HCT116 (cell line): ENCODE results near the gene FGFR3. TPM values are rescaled to one million over a fixed set of nuclear protein-coding genes. Genes with fewer than 3 reads are reported as not detected.

Experiments used
- ATAC-seq: fragments of 200-7000 bp; cut with Tn5 transposase; 2 replicates; pipeline ENCODE4 v1.9.1; 2020; ENCODE audit warnings: mild to moderate bottlenecking, moderate library complexity
- BruUV-seq: library from RNA; stranded (reverse); fragments of 400-500 nt; replicated peaks from 2 replicates; lab custom pipeline; 2021; lab: Mats Ljungman, UMichigan
- CTCF ChIA-PET: fragments of 300-600 bp; sonication (Branson Sonifier 250); formaldehyde crosslinking; loops from one replicate; lab custom pipeline; 2021; ENCODE audit warnings: antibody characterized with exemption; lab: Charles Lee
- POLR2A ChIA-PET: fragments of 300-600, 350-600 bp; sonication (Branson Sonifier 250); formaldehyde crosslinking; loops from one replicate; lab custom pipeline; 2021; ENCODE audit warnings: antibody characterized with exemption; lab: Charles Lee
- RAD21 ChIA-PET, 2 experiments: fragments of 300-600 bp; sonication (Branson Sonifier 250); formaldehyde crosslinking; loops; one replicate each; lab custom pipeline; 2023; ENCODE audit warnings: low total read pairs in 2 of 2; ENCODE audit not compliant: uncharacterized antibody in 2 of 2, unreplicated experiment in 2 of 2, low non-redundant PET in 1 of 2; lab: Charles Lee
- DNase-seq: peaks from one replicate; pipeline ENCODE4 v3.0.0-alpha.2; 2010; ENCODE audit warnings: low read depth, low spot score
- H2AFZ ChIP-seq: fragments of 200-600 bp; shearing (Covaris generic), sonication (generic); 2 replicates; pipeline ENCODE4 v1.6.1; 2017; ENCODE audit warnings: low read depth, mixed run types, mixed read lengths, antibody characterized with exemption, low read length; ENCODE audit not compliant: poor library complexity, severe bottlenecking
- H3K27ac ChIP-seq: 2 replicates; pipeline ENCODE4 v1.5.1; 2012; ENCODE audit warnings: low read depth, low read length
- H3K27me3 ChIP-seq: fragments of 200-600 bp; sonication (generic); 2 replicates; pipeline ENCODE4 v1.6.1; 2016; ENCODE audit warnings: mixed run types, low read length, mixed read lengths; ENCODE audit not compliant: insufficient read depth
- H3K36me3 ChIP-seq, 2 experiments: fragments of 200-500 bp in 1 of 2; fragments of 200-600 bp in 1 of 2; sonication (Bioruptor generic) in 1 of 2; sonication (generic) in 1 of 2; 2 replicates each; pipeline versions ENCODE4 v1.5.1 to v1.6.1; 2014 to 2016; ENCODE audit warnings: low read length in 2 of 2, inconsistent platforms in 1 of 2, mixed read lengths in 1 of 2, mixed run types in 1 of 2; ENCODE audit not compliant: insufficient read depth in 2 of 2, control insufficient read depth in 1 of 2
- H3K4me1 ChIP-seq, 2 experiments: fragments of 200-600 bp in 1 of 2; sonication (generic) in 1 of 2; 2 replicates each; pipeline versions ENCODE4 v1.5.1 to v1.6.1; 2012 to 2017; ENCODE audit warnings: low read length in 2 of 2, inconsistent platforms in 1 of 2, mild to moderate bottlenecking in 1 of 2, mixed read lengths in 1 of 2, mixed run types in 1 of 2, moderate library complexity in 1 of 2; ENCODE audit not compliant: insufficient read depth in 2 of 2, control insufficient read depth in 1 of 2
- H3K4me2 ChIP-seq: fragments of 200-600 bp; sonication (generic); 2 replicates; pipeline ENCODE4 v1.6.1; 2017; ENCODE audit warnings: mixed run types, low read length, mixed read lengths
- H3K4me3 ChIP-seq, 2 experiments: fragments of 200-600 bp in 1 of 2; sonication (generic) in 1 of 2; replicated peaks in 1 of 2; 2 replicates each; pipeline ENCODE4 v1.5.1; 2011 to 2016; ENCODE audit warnings: low read length in 2 of 2, control low read depth in 1 of 2, low read depth in 1 of 2, mild to moderate bottlenecking in 1 of 2, mixed read lengths in 1 of 2, mixed run types in 1 of 2
- H3K79me2 ChIP-seq: fragments of 200-600 bp; sonication (generic); 2 replicates; pipeline ENCODE4 v1.6.1; 2017; ENCODE audit warnings: mild to moderate bottlenecking, mixed run types, low read length, moderate library complexity, mixed read lengths; ENCODE audit not compliant: insufficient read depth
- H3K9ac ChIP-seq: fragments of 200-600 bp; sonication (generic); 2 replicates; pipeline ENCODE4 v1.6.1; 2016; ENCODE audit warnings: low read length, mixed read lengths
- H3K9me2 ChIP-seq: fragments of 200-600 bp; sonication (generic), shearing (Covaris generic); 2 replicates; pipeline ENCODE4 v1.6.1; 2017; ENCODE audit warnings: mixed run types, mild to moderate bottlenecking, moderate library complexity; ENCODE audit not compliant: insufficient read depth
- H3K9me3 ChIP-seq, 2 experiments: fragments of 200-500 bp in 1 of 2; fragments of 200-600 bp in 1 of 2; sonication (Bioruptor generic) in 1 of 2; sonication (generic) in 1 of 2; 2 replicates each; pipeline ENCODE4 v1.6.1; 2014 to 2017; ENCODE audit warnings: low read length in 2 of 2, mixed read lengths in 2 of 2, inconsistent platforms in 1 of 2, low read depth in 1 of 2, mild to moderate bottlenecking in 1 of 2, mixed run types in 1 of 2, moderate library complexity in 1 of 2; ENCODE audit not compliant: control insufficient read depth in 1 of 2, insufficient read depth in 1 of 2
- H4K20me1 ChIP-seq: fragments of 200-600 bp; sonication (generic), shearing (Covaris generic); 2 replicates; pipeline ENCODE4 v1.6.1; 2017; ENCODE audit warnings: mixed run types, mild to moderate bottlenecking, moderate library complexity; ENCODE audit not compliant: insufficient read depth
- CEBPB ChIP-seq: IDR thresholded peaks from 2 replicates; pipeline ENCODE4 v1.6.1; 2012; ENCODE audit warnings: low read depth
- EGR1 ChIP-seq: IDR thresholded peaks from 2 replicates; pipeline ENCODE4 v1.6.1; 2012; ENCODE audit warnings: low read depth
- ELF1 ChIP-seq: IDR thresholded peaks from 2 replicates; pipeline ENCODE4 v1.6.1; 2012; ENCODE audit warnings: low read depth, borderline replicate concordance
- EZH2 ChIP-seq: fragments of 200-600 bp; sonication (generic); IDR thresholded peaks from 2 replicates; pipeline ENCODE4 v1.6.1; 2017; ENCODE audit warnings: antibody characterized with exemption, mixed run types
- EZH2phosphoT487 ChIP-seq: fragments of 200-600 bp; IDR thresholded peaks from 2 replicates; pipeline ENCODE4 v1.6.1; 2018; ENCODE audit warnings: antibody characterized with exemption, borderline replicate concordance
- FOSL1 ChIP-seq: IDR thresholded peaks from 2 replicates; pipeline ENCODE4 v1.6.1; 2012; ENCODE audit warnings: low read depth
- JUND ChIP-seq: IDR thresholded peaks from 2 replicates; pipeline ENCODE4 v1.6.1; 2012
- SIN3A ChIP-seq: IDR thresholded peaks from 2 replicates; pipeline ENCODE4 v1.6.1; 2012; ENCODE audit warnings: low read depth
- SRF ChIP-seq: IDR thresholded peaks from 2 replicates; pipeline ENCODE4 v1.6.1; 2012; ENCODE audit warnings: low read depth
- YY1 ChIP-seq: IDR thresholded peaks from 2 replicates; pipeline ENCODE4 v1.6.1; 2011; ENCODE audit warnings: low read length, low read depth, moderate library complexity, mild to moderate bottlenecking; ENCODE audit not compliant: insufficient replicate concordance; ENCODE audit errors: extremely low read depth
- ZFX ChIP-seq: fragments of 450-650 bp; IDR thresholded peaks from 2 replicates; pipeline ENCODE4 v1.6.1; 2017
- intact Hi-C: fragments of 100-400 bp; cut with micrococcal nuclease; formaldehyde crosslinking; loops from 2 replicates; pipeline ENCODE4 v1.10.0; 2022
- total RNA-seq: library from RNA; stranded (reverse); gene quantifications from one replicate; pipeline ENCODE4 v1.2.1, GENCODE V29; 2021; ENCODE audit not compliant: unreplicated experiment
- TF ChIP-seq, protein P1 (sequence below): IDR thresholded peaks from 2 replicates; pipeline ENCODE4 v1.6.1; 2012

The FGFR3 gene
- total RNA-seq, 1 experiment from 2014 or later: 31.7 TPM

GRCh38 chr4:1744552-1744951, 48.5 kb upstream of the FGFR3 start:
- BruUV-seq: no TSS peak
- POLR2A ChIA-PET: no interaction called here
- Histone ChIP-seq H3K4me1 (peaks cover 0 to 17% of the 10 kb centered on the region in 2 experiments; a peak in 1 of 4 replicates), H3K4me2 (no peak overlapping the region), H3K4me3 (no peak overlapping the region), H2AFZ (no peak overlapping the region), H3K27me3 (no peaks in the 10 kb centered on the region), H3K9me3 (no peaks in the 10 kb centered on the region), H3K79me2 (no peaks in the 10 kb centered on the region), H4K20me1 (no peaks in the 10 kb centered on the region), H3K36me3 (peaks cover 6 to 30% of the 10 kb centered on the region in 2 experiments; a peak in 3 of 4 replicates), H3K9me2 (no peaks in the 10 kb centered on the region), H3K27ac (no peak overlapping the region), H3K9ac (no peak overlapping the region)
- TF ChIP-seq ZFX: no peak
- no peak for TF ChIP-seq EGR1
- DNase-seq: no peak
- intact Hi-C loops: no loop called here
- RAD21 ChIA-PET: interaction anchor here in 1 of 2 experiments (0.6 kb wide), 1 partner anchor 200 kb away, joined by 3 read pairs; no protein-coding TSS in a partner anchor
- CTCF ChIA-PET: interaction anchor here (0.6 to 2.5 kb wide), 5 partner anchors 18 to 163 kb away, joined by 3 to 13 read pairs (median 3); no protein-coding TSS in a partner anchor
- ATAC-seq: no peak

- ChIA-PET RAD21 (interaction anchor here (0.6 to 0.7 kb wide), 3 partner anchors 23 to 200 kb away, joined by 3 to 5 read pairs (median 4); no protein-coding TSS in a partner anchor), CTCF (interaction anchor here (0.6 to 2.5 kb wide), 5 partner anchors 19 to 162 kb away, joined by 3 to 13 read pairs (median 3); no protein-coding TSS in a partner anchor), POLR2A (no interaction called here)
- DNase-seq (no peak), ATAC-seq (no peak)
- H3K79me2 ChIP-seq: no peaks in the 10 kb centered on the region
- no TSS peak for BruUV-seq
- H2AFZ ChIP-seq: no peak overlapping the region
- H4K20me1 ChIP-seq: no peaks in the 10 kb centered on the region
- peaks cover 3 to 24% of the 10 kb centered on the region in 2 experiments; a peak in 3 of 4 replicates for H3K36me3 ChIP-seq
- H3K9me3 ChIP-seq: no peaks in the 10 kb centered on the region
- no peak overlapping the region for H3K9ac ChIP-seq
- peaks cover 0 to 17% of the 10 kb centered on the region in 2 experiments; a peak in 1 of 4 replicates for H3K4me1 ChIP-seq
- intact Hi-C loops: no loop called here
- H3K4me2 ChIP-seq: no peak overlapping the region
- no peak overlapping the region for H3K4me3 ChIP-seq
- H3K9me2 ChIP-seq: no peaks in the 10 kb centered on the region
- no peak overlapping the region for H3K27ac ChIP-seq
- no peak for TF ChIP-seq EZH2phosphoT487
- no peak for TF ChIP-seq JUND
- TF ChIP-seq FOSL1: no peak
- no peak for TF ChIP-seq SIN3A
- TF ChIP-seq EZH2: no peak
- TF ChIP-seq SRF: no peak
- no peak for TF ChIP-seq CEBPB
- TF ChIP-seq, protein P1, sequence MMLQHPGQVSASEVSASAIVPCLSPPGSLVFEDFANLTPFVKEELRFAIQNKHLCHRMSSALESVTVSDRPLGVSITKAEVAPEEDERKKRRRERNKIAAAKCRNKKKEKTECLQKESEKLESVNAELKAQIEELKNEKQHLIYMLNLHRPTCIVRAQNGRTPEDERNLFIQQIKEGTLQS: no peak
- TF ChIP-seq YY1: no peak
- no peak for TF ChIP-seq ELF1
- no peaks in the 10 kb centered on the region for H3K27me3 ChIP-seq
Observed at GRCh38 chr4:1745165-1745564, 47.9 kb upstream of the FGFR3 start.
